ENCODE results near the gene OASL. TPM values are rescaled to one million over a fixed set of nuclear protein-coding genes. Genes with fewer than 3 reads are reported as not detected.

The OASL gene
- total RNA-seq, 2 donors from 2014 or later, result 4.0 to 5.2 TPM

DNA sequence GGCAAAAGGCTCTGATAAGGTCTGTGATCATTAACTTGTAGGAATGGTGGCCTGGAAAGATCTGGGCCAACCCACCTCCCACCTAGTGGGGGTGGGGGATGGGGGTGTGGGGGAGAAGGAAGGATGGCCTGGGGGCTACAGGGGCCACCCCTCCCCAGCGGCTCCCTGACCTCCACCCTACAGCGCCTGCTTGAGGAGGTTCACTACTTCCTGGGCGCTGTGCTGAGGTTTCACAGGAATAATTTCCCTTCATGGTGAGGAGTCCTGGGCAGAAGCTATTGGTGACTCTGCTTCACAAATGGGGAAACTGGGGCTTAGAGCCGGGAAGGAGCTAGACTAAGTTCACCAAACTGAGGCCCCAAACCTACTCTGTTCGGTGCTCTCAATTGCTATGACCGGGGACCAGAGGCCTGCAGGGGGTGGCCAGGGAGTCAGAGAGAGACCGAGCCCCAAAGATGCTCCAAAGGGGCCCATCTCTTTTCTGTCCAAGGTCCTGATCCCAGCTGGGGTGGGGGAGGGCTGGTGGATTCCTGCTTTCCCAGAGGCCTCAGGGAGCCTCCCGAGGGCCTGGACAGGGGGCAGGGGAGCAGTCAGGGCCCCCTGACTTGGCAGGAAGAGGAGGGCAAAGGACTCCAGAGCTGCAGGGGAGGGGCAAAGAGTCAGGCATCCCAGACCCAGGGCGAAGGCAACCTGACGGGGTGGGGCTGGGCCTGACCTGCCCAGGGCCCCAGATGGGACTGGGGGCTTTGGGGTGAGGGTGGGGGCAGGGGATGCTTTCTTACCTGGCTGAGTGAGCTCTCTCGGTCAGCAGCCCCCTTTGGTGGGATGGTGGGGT, 59.0 kb downstream of the OASL start:
- Mint-ChIP-seq H3K9me3 (no peaks in the 10 kb centered on the region), H3K4me3 (no peak overlapping the region), H3K4me1 (no peaks in the 10 kb centered on the region), H3K27ac (no peak overlapping the region), H3K36me3 (ENCODE audit: low read depth) (no peaks in the 10 kb centered on the region), H3K27me3 (no peaks in the 10 kb centered on the region)
- no peak for ATAC-seq (replicated peaks)

- Mint-ChIP-seq H3K4me3 (no peak overlapping the region), H3K36me3 (ENCODE audit: low read depth) (no peaks in the 10 kb centered on the region), H3K27ac (no peak overlapping the region), H3K27me3 (no peaks in the 10 kb centered on the region), H3K4me1 (no peaks in the 10 kb centered on the region), H3K9me3 (no peaks in the 10 kb centered on the region)
- no peak for ATAC-seq (replicated peaks)
These were observed 59.7 kb downstream of the OASL start for GRCh38 chr12:120979220-120979861.

- Mint-ChIP-seq H3K4me3 (no peak within 1 kb of the TSS), H3K4me1 (no peaks in the 10 kb centered on the region), H3K9me3 (no peaks in the 10 kb centered on the region), H3K36me3 (ENCODE audit: low read depth) (no peaks in the 10 kb centered on the region), H3K27ac (no peak within 1 kb of the TSS), H3K27me3 (no peaks in the 10 kb centered on the region)
- no peak for ATAC-seq (replicated peaks)
These were observed 60.5 kb downstream of the OASL start, which contains the start of gene HNF1A for GRCh38 chr12:120978296-120979219. HNF1A (plus strand) TSS chr12:120978543; CDS start chr12:120978769, 226 bp downstream.

GRCh38 chr12:120977531-120978295, 61.3 kb downstream of the OASL start:
- H3K4me3 Mint-ChIP-seq, result no peak overlapping the region
- no peak for ATAC-seq (replicated peaks)
- H3K27ac Mint-ChIP-seq, result no peak overlapping the region
- no peaks in the 10 kb centered on the region for H3K36me3 Mint-ChIP-seq (ENCODE audit: low read depth)
- no peaks in the 10 kb centered on the region for H3K9me3 Mint-ChIP-seq
- H3K27me3 Mint-ChIP-seq, result no peaks in the 10 kb centered on the region
- H3K4me1 Mint-ChIP-seq, result no peaks in the 10 kb centered on the region

- Mint-ChIP-seq H3K36me3 (ENCODE audit: low read depth) (no peaks in the 10 kb centered on the region), H3K4me1 (peaks cover 4% of the 10 kb centered on the region), H3K9me3 (no peaks in the 10 kb centered on the region), H3K27me3 (peaks cover 3% of the 10 kb centered on the region), H3K27ac (no peak overlapping the region), H3K4me3 (no peak overlapping the region)
- no peak for ATAC-seq (replicated peaks)
These were observed 66.0 kb downstream of the OASL start for GRCh38 chr12:120972870-120973543.

GRCh38 chr12:120971299-120972180, 67.5 kb downstream of the OASL start:
- Mint-ChIP-seq H3K9me3 (no peaks in the 10 kb centered on the region), H3K4me1 (peaks cover 4% of the 10 kb centered on the region), H3K27ac (no peak overlapping the region), H3K4me3 (no peak overlapping the region), H3K27me3 (peaks cover 3% of the 10 kb centered on the region), H3K36me3 (ENCODE audit: low read depth) (no peaks in the 10 kb centered on the region)
- ATAC-seq (replicated peaks), result peak; percentile 89

GRCh38 chr12:120970310-120970709, 68.7 kb downstream of the OASL start:
- no peak overlapping the region for H3K4me3 Mint-ChIP-seq
- peaks cover 3% of the 10 kb centered on the region for H3K27me3 Mint-ChIP-seq
- peaks cover 4% of the 10 kb centered on the region for H3K4me1 Mint-ChIP-seq

More at GRCh38 chr12:120970310-120970709, 68.7 kb downstream of the OASL start:
- H3K36me3 Mint-ChIP-seq (ENCODE audit: low read depth), result no peaks in the 10 kb centered on the region
- no peaks in the 10 kb centered on the region for H3K9me3 Mint-ChIP-seq
- no peak for ATAC-seq (replicated peaks)
- H3K27ac Mint-ChIP-seq, result no peak overlapping the region

Other genes starting within 250 kb of the OASL start
- 10 to 100 TPM; 33.7 to 34.5 TPM for gene SPPL3, start 134.9 kb downstream of the OASL start, total RNA-seq
- not detected for gene HNF1A, start 60.7 kb downstream of the OASL start, total RNA-seq
- gene C12orf43, start 22.8 kb downstream of the OASL start, total RNA-seq, result 10 to 100 TPM; 15.6 to 26.8 TPM
- 1 to 10 TPM; 3.8 to 6.4 TPM for gene P2RX7, start 93.6 kb upstream of the OASL start, total RNA-seq
- 10 to 100 TPM; 31.6 to 45.3 TPM for gene P2RX4, start 170.9 kb upstream of the OASL start, total RNA-seq